WERI-Rb-1 (cell line): ENCODE data around the gene SPINK7.

Experiments
- DNase-seq: peaks from one replicate; pipeline ENCODE4 v3.0.0-alpha.2; 2020
- H3K27ac ChIP-seq: fragments of 250-450 bp; sonication (Bioruptor Pico); 2 replicates; pipeline ENCODE4 v1.5.1; 2020; ENCODE audit warnings: mild to moderate bottlenecking, moderate library complexity
- H3K27me3 ChIP-seq: fragments of 250-450 bp; sonication (Bioruptor Pico); 2 replicates; pipeline ENCODE4 v1.5.1; 2021; ENCODE audit warnings: mild to moderate bottlenecking, low read depth, moderate library complexity; ENCODE audit not compliant: insufficient read depth, severe bottlenecking
- H3K36me3 ChIP-seq: fragments of 250-450 bp; sonication (Bioruptor Pico); 2 replicates; pipeline ENCODE4 v1.5.1; 2020; ENCODE audit warnings: mild to moderate bottlenecking, moderate library complexity
- H3K4me3 ChIP-seq: 2 replicates; pipeline ENCODE4 v1.5.1; 2011; ENCODE audit warnings: low read depth, mild to moderate bottlenecking, control low read depth, low read length
- H3K9me3 ChIP-seq: fragments of 250-450 bp; sonication (Bioruptor Pico); 2 replicates; pipeline ENCODE4 v1.5.1; 2021; ENCODE audit warnings: mild to moderate bottlenecking, moderate library complexity; ENCODE audit not compliant: severe bottlenecking
- CTCF ChIP-seq: IDR thresholded peaks from 2 replicates; pipeline ENCODE4 v1.5.1; 2011; ENCODE audit warnings: low read depth, mild to moderate bottlenecking, control low read depth, inconsistent platforms, low read length

The SPINK7 gene

GRCh38 chr5:148353634-148354033, 41.4 kb downstream of the SPINK7 start:
- DNase-seq = no peak
- no peak overlapping the region for H3K4me3 ChIP-seq
- H3K27me3 ChIP-seq = no peaks in the 10 kb centered on the region
- no peaks in the 10 kb centered on the region for H3K36me3 ChIP-seq
- no peak overlapping the region for H3K27ac ChIP-seq
- no peaks in the 10 kb centered on the region for H3K9me3 ChIP-seq
- no peak for TF ChIP-seq CTCF

GRCh38 chr5:148364343-148364742, 52.1 kb downstream of the SPINK7 start:
- H3K36me3 ChIP-seq = no peaks in the 10 kb centered on the region
- no peak for DNase-seq
- no peak for TF ChIP-seq CTCF
- H3K9me3 ChIP-seq = peaks cover 13% of the 10 kb centered on the region
- no peaks in the 10 kb centered on the region for H3K27me3 ChIP-seq
- H3K27ac ChIP-seq = no peak overlapping the region
- no peak overlapping the region for H3K4me3 ChIP-seq
